CD14-positive monocyte (primary cell): ENCODE measurements around the gene ESRRB. TPM values are rescaled to one million over a fixed set of nuclear protein-coding genes. Genes with fewer than 3 reads are reported as not detected.

ENCODE experiments used
- DNase-seq, 3 donors: peaks; one replicate each; pipeline ENCODE4 v3.0.0-alpha.2; 2011 to 2022
- H2AFZ ChIP-seq: 2 replicates; pipeline ENCODE4 v1.6.0; 2012; ENCODE audit warnings: mild to moderate bottlenecking, low read depth, low read length, inconsistent platforms; ENCODE audit not compliant: insufficient read depth, poor library complexity, severe bottlenecking
- H3K27ac ChIP-seq, 2 donors: 1 replicate in 1 of 2; 2 replicates in 1 of 2; pipeline ENCODE4 v1.5.1; 2012 to 2013; ENCODE audit warnings: low read length in 2 of 2, control low read depth in 1 of 2, inconsistent platforms in 1 of 2, low read depth in 1 of 2, mild to moderate bottlenecking in 1 of 2
- H3K27me3 ChIP-seq, 2 donors: one replicate each; pipeline versions ENCODE4 v1.6.0 to v1.6.1; 2011 to 2013; ENCODE audit warnings: low read length in 2 of 2; ENCODE audit not compliant: control insufficient read depth in 2 of 2, insufficient read depth in 2 of 2
- H3K36me3 ChIP-seq, 2 donors: replicated peaks in 1 of 2; 1 replicate in 1 of 2; 2 replicates in 1 of 2; pipeline versions ENCODE4 v1.5.1 to v1.6.1; 2012 to 2013; ENCODE audit warnings: low read length in 2 of 2, control low read depth in 1 of 2, inconsistent platforms in 1 of 2, mild to moderate bottlenecking in 1 of 2; ENCODE audit not compliant: insufficient read depth in 2 of 2, control insufficient read depth in 1 of 2
- H3K4me1 ChIP-seq, 2 donors: 1 replicate in 1 of 2; 2 replicates in 1 of 2; pipeline versions ENCODE4 v1.5.1 to v1.6.1; 2012 to 2013; ENCODE audit warnings: low read length in 2 of 2, control low read depth in 1 of 2, inconsistent platforms in 1 of 2, mild to moderate bottlenecking in 1 of 2, moderate library complexity in 1 of 2; ENCODE audit not compliant: insufficient read depth in 2 of 2, control insufficient read depth in 1 of 2
- H3K4me2 ChIP-seq: replicated peaks from 2 replicates; pipeline ENCODE3; 2012; ENCODE audit warnings: low read length, moderate library complexity, mild to moderate bottlenecking; ENCODE audit not compliant: poor library complexity, severe bottlenecking; ENCODE audit errors: extremely low read depth
- H3K4me3 ChIP-seq, 3 experiments: fragments of 200-600 bp in 1 of 3; sonication (generic) in 1 of 3; replicated peaks in 1 of 3; 1 replicate in 2 of 3; 2 replicates in 1 of 3; pipeline ENCODE4 v1.5.1; 2011 to 2013; ENCODE audit warnings: low read length in 3 of 3, mild to moderate bottlenecking in 3 of 3, control low read depth in 2 of 3, low read depth in 2 of 3, inconsistent platforms in 1 of 3, moderate library complexity in 1 of 3
- H3K79me2 ChIP-seq: 2 replicates; pipeline ENCODE4 v1.6.0; 2012; ENCODE audit warnings: mild to moderate bottlenecking, control low read depth, inconsistent platforms, low read length, moderate library complexity; ENCODE audit not compliant: insufficient read depth
- H3K9ac ChIP-seq: 2 replicates; pipeline ENCODE4 v1.6.0; 2017; ENCODE audit warnings: low read length, mild to moderate bottlenecking; ENCODE audit not compliant: insufficient read depth, poor library complexity, severe bottlenecking
- H3K9me3 ChIP-seq, 2 donors: replicated peaks in 1 of 2; 1 replicate in 1 of 2; 2 replicates in 1 of 2; pipeline versions ENCODE4 v1.5.1 to v1.6.1; 2012 to 2013; ENCODE audit warnings: low read length in 2 of 2, control low read depth in 1 of 2; ENCODE audit not compliant: control insufficient read depth in 1 of 2, insufficient read depth in 1 of 2
- H4K20me1 ChIP-seq: 2 replicates; pipeline ENCODE4 v1.6.0; 2012; ENCODE audit warnings: mild to moderate bottlenecking, low read length, control low read depth, moderate library complexity; ENCODE audit not compliant: insufficient read depth
- H3K27ac Mint-ChIP-seq, 7 donors: one replicate each; pipeline ENCODE4 v1.8.0; 2020; ENCODE audit warnings: mild to moderate bottlenecking in 7 of 7, mixed read lengths in 7 of 7, moderate library complexity in 6 of 7, inconsistent platforms in 2 of 7
- H3K27me3 Mint-ChIP-seq, 3 donors: one replicate each; pipeline ENCODE4 v1.8.0; 2021 to 2022; ENCODE audit warnings: low read depth in 3 of 3, mild to moderate bottlenecking in 3 of 3, mixed read lengths in 3 of 3, moderate library complexity in 3 of 3, inconsistent platforms in 1 of 3
- H3K36me3 Mint-ChIP-seq, 2 donors: one replicate each; pipeline ENCODE4 v1.8.0; 2020; ENCODE audit warnings: mixed read lengths in 2 of 2, inconsistent platforms in 1 of 2, mild to moderate bottlenecking in 1 of 2
- H3K4me1 Mint-ChIP-seq: one replicate; pipeline ENCODE4 v1.8.0; 2020; ENCODE audit warnings: mild to moderate bottlenecking, mixed read lengths
- H3K4me3 Mint-ChIP-seq, 2 donors: one replicate each; pipeline ENCODE4 v1.8.0; 2020; ENCODE audit warnings: mild to moderate bottlenecking in 2 of 2, mixed read lengths in 2 of 2, moderate library complexity in 1 of 2
- H3K9me3 Mint-ChIP-seq, 7 donors: one replicate each; pipeline ENCODE4 v1.8.0; 2020 to 2022; ENCODE audit warnings: mixed read lengths in 7 of 7, mild to moderate bottlenecking in 6 of 7, moderate library complexity in 6 of 7, inconsistent platforms in 2 of 7
- WGBS: methylation state at CpG from one replicate; pipeline ENCODE4 v1.1.5; 2013; ENCODE audit warnings: missing lambda C conversion rate; ENCODE audit not compliant: insufficient coverage; 5-methylcytosine and 5-hydroxymethylcytosine counted together
- intact Hi-C, 2 donors: fragments of 100-400 bp; cut with micrococcal nuclease; formaldehyde crosslinking; loops; one replicate each; pipeline versions ENCODE4 v1.15.0 to v1.15.1; 2023
- polyA plus RNA-seq, 3 donors: library from polyadenylated mRNA; depleted of rRNA in 1 of 3; unstranded in 2 of 3; stranded (reverse) in 1 of 3; fragments of 300-500 nt in 2 of 3; fragments of >200 nt in 1 of 3; fragmentation: Illumina TruSeq in 2 of 3; gene quantifications; 1 replicate in 2 of 3; 2 replicates in 1 of 3; pipeline ENCODE4 v1.2.3, GENCODE V29; 2012 to 2021
- TF ChIP-seq, protein P1 (sequence below): fragments of 200-600 bp; IDR thresholded peaks from one replicate; pipeline ENCODE4 v1.8.0; 2022; ENCODE audit warnings: antibody characterized with exemption, mild to moderate bottlenecking

Gene ESRRB
- polyA plus RNA-seq, 3 donors, result 0.03 TPM; not detected in 2

GRCh38 chr14:76496595-76496994 is 120.7 kb downstream of the ESRRB start:
- Histone ChIP-seq H3K36me3 (no peaks in the 10 kb centered on the region), H3K27ac (no peak overlapping the region), H4K20me1 (no peaks in the 10 kb centered on the region), H3K4me2 (no peak overlapping the region), H2AFZ (no peak overlapping the region), H3K4me3 (no peak overlapping the region), H3K4me1 (no peaks in the 10 kb centered on the region), H3K9me3 (no peaks in the 10 kb centered on the region), H3K79me2 (no peaks in the 10 kb centered on the region), H3K9ac (no peak overlapping the region), H3K27me3 (no peaks in the 10 kb centered on the region)
- intact Hi-C loops, result no loop called here
- Mint-ChIP-seq H3K27ac (no peak overlapping the region), H3K4me1 (no peaks in the 10 kb centered on the region), H3K4me3 (no peak overlapping the region), H3K9me3 (no peaks in the 10 kb centered on the region), H3K27me3 (peaks cover 0 to 9% (median under 1%) of the 10 kb centered on the region in 3 donors), H3K36me3 (no peaks in the 10 kb centered on the region)
- WGBS, result 91% methylated on average over 4 of the region's 6 CpGs
- TF ChIP-seq, protein P1, sequence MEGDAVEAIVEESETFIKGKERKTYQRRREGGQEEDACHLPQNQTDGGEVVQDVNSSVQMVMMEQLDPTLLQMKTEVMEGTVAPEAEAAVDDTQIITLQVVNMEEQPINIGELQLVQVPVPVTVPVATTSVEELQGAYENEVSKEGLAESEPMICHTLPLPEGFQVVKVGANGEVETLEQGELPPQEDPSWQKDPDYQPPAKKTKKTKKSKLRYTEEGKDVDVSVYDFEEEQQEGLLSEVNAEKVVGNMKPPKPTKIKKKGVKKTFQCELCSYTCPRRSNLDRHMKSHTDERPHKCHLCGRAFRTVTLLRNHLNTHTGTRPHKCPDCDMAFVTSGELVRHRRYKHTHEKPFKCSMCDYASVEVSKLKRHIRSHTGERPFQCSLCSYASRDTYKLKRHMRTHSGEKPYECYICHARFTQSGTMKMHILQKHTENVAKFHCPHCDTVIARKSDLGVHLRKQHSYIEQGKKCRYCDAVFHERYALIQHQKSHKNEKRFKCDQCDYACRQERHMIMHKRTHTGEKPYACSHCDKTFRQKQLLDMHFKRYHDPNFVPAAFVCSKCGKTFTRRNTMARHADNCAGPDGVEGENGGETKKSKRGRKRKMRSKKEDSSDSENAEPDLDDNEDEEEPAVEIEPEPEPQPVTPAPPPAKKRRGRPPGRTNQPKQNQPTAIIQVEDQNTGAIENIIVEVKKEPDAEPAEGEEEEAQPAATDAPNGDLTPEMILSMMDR, result no peak
- no peak for DNase-seq

DNA sequence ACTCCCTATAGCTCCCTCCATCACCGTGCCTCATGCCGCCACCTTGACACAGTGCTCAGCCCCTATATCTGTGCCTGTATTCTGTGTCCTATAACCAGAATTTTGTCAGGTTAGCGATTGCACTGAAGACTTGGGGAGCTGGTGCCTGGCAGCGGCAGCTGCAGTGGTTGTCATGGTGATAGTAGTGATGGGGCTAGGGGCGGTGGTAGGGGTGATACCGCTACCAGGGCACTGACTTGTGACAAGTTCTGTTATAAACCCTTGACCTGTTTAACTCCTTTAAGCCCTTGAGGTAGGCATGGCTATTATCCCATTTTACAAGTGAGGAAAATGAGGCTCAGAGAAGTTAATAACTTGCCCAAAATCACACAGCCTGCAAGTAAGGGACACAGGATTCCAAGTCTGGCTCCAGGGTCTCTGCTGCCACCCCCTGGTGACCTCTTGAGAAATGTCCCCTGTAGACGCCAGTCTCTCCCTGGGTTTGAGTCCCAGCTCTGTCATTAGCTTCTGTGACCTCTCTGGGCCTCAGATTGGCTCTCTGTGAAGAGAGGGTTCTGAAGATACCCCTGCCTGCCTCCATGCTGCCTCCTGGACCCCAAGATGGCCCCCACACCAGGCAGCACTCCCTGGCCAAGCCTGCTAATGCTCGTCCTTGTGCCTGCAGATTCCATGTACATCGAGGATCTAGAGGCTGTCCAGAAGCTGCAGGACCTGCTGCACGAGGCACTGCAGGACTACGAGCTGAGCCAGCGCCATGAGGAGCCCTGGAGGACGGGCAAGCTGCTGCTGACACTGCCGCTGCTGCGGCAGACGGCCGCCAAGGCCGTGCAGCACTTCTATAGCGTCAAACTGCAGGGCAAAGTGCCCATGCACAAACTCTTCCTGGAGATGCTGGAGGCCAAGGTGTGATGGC is 121.9 kb downstream of the ESRRB start:
- Mint-ChIP-seq H3K4me3 (no peak overlapping the region), H3K4me1 (no peaks in the 10 kb centered on the region), H3K36me3 (no peaks in the 10 kb centered on the region), H3K9me3 (no peaks in the 10 kb centered on the region), H3K27me3 (peaks cover 0 to 11% (median 2%) of the 10 kb centered on the region in 3 donors), H3K27ac (no peak overlapping the region)
- H2AFZ ChIP-seq, result no peak overlapping the region
- no peaks in the 10 kb centered on the region for H3K27me3 ChIP-seq
- H4K20me1 ChIP-seq, result no peaks in the 10 kb centered on the region
- no peaks in the 10 kb centered on the region for H3K9me3 ChIP-seq
- H3K4me3 ChIP-seq, result no peak overlapping the region
- no peak overlapping the region for H3K27ac ChIP-seq
- H3K9ac ChIP-seq, result no peak overlapping the region
- intact Hi-C loops, result no loop called here
- no peaks in the 10 kb centered on the region for H3K79me2 ChIP-seq
- no peak for DNase-seq
- no peaks in the 10 kb centered on the region for H3K36me3 ChIP-seq
- H3K4me2 ChIP-seq, result no peak overlapping the region
- TF ChIP-seq, protein P1, result no peak
- no peaks in the 10 kb centered on the region for H3K4me1 ChIP-seq
- WGBS, result 93% methylated on average over 17 of the region's 19 CpGs
